GM21619 (cell line): ENCODE data around the gene DND1.
"Not testable (repeated sequence)": the region's sequence is repeated elsewhere in the genome, so short reads cannot be mapped to it uniquely, and the experiment has no call there.

Source experiments
- ATAC-seq: cut with Tn5 transposase; IDR thresholded peaks from one replicate; pipeline ENCODE4 v1.9.1; 2021; ENCODE audit not compliant: unreplicated experiment

DND1 gene

DNA sequence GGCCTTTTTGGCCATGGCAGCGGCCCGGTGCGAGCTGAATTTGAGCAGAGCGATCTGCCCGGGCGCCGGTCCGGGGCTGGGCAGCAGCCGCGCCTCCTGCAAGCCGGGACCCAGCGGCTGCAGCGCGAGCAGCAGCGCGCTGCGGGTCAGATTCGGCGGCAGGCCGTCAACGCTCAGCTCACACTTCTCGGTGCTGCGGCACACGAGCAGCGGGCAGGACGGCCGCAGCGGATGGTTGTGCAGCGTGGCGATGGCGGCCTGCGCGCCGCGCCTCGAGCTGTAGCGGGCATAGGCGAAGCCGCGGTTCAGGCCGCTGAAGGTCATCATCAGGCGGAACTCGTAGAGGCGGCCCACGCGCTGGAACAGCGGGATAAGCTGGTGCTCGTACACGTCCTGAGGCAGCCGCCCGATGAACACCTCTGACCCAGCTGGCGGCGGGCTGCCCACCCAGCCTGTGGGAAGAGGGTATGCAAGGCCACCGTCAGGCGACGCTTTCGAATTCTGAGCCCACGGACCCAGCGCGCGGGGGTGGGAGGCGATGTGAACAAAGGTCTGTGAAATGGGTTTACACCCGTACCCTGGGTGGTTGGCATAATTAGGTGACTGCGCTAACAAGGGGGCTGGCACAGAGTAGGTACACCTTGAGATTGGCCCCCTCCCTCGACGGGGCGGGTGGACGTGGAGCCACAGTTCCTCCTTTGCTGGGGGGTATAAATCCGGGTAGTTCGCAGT is 755 bp downstream of the DND1 start:
- no peak for ATAC-seq

DNA sequence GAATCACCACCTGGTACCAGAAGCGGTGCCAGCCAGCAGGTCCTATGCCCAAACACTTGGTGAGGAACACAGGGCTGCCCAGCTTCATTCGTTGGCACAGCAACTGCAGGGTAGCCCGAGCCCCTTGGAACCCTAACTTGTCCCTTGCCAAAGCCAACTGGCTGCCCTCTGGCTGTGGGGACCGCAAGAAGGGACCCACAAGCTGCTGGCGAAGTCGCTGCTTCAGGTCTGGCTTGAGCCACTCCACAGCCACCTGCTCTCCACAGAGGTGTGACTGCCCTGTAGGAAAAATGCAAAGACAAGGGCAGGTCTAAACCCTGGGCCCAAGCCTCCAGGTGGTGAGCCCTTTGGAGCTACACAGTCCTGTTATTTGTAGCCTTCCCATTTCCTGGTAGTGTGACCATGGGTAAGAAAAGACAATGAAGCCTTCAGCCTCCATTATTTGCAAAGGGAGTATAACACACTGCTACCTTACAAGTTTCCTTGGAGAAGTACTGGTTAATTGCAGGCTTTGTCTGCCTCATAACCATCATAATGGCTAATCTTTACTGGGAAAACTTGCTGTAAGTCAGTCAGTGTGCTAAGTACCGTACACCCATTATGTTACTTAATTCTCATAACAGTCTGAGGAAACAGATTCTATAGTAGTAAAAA is 1.8 kb downstream of the DND1 start:
- no peak for ATAC-seq

- not testable (repeated sequence) for ATAC-seq
These were observed 2.3 kb downstream of the DND1 start for GRCh38 chr5:140671035-140671434.

- ATAC-seq: peak; percentile 96
These were observed 8.8 kb downstream of the DND1 start, which contains the start of gene WDR55 for GRCh38 chr5:140664359-140665119. Gene WDR55 (plus strand): TSS chr5:140664904. CDS start chr5:140664913, 9 bp downstream.

DNA sequence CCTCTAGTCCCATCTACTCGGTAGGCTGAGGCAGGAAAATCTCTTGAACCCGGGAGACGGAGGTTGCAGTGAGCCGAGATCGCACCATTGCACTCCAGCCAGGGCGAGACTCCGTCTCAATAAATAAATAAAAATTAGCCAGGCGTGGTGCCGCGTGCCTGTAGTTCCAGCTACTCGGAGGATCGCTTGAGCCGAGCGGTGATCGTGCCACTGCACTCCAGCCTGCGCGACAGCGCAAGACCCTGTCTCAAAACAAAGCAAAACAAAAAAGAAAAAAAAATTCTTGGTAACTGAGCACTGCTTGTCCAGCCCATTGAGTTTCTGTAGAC is 9.4 kb downstream of the DND1 start:
- ATAC-seq: peak; percentile 3

- not testable (repeated sequence) for ATAC-seq
These were observed 13.0 kb downstream of the DND1 start for GRCh38 chr5:140660371-140660770.

GRCh38 chr5:140658870-140659269 is 14.5 kb downstream of the DND1 start:
- no peak for ATAC-seq

GRCh38 chr5:140647042-140647419 is 26.3 kb downstream of the DND1 start:
- ATAC-seq: peak; percentile 38

- no peak for ATAC-seq
These were observed 30.7 kb downstream of the DND1 start for GRCh38 chr5:140642718-140643117.

GRCh38 chr5:140641716-140642115 is 31.7 kb downstream of the DND1 start:
- no peak for ATAC-seq

GRCh38 chr5:140639148-140639981 is 34.0 kb downstream of the DND1 start, which contains the start of gene TMCO6:
Gene TMCO6 (plus strand): TSS chr5:140639451. CDS start chr5:140639528, 77 bp downstream.
- ATAC-seq: peak; percentile 91

DNA sequence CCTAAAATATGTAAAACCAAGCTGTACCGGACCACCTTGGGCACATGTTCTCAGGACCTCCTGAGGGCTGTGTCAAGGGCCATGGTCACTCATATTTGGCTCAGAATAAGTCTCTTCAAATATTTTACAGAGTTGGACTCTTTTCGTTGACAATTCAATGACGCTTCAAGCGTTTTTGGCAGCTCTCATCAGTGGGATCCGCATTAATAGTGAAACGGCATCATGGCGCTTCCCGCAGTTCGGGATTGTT is 34.6 kb downstream of the DND1 start:
- not testable (repeated sequence) for ATAC-seq

GRCh38 chr5:140637371-140638100 is 35.8 kb downstream of the DND1 start:
- no peak for ATAC-seq

DNA sequence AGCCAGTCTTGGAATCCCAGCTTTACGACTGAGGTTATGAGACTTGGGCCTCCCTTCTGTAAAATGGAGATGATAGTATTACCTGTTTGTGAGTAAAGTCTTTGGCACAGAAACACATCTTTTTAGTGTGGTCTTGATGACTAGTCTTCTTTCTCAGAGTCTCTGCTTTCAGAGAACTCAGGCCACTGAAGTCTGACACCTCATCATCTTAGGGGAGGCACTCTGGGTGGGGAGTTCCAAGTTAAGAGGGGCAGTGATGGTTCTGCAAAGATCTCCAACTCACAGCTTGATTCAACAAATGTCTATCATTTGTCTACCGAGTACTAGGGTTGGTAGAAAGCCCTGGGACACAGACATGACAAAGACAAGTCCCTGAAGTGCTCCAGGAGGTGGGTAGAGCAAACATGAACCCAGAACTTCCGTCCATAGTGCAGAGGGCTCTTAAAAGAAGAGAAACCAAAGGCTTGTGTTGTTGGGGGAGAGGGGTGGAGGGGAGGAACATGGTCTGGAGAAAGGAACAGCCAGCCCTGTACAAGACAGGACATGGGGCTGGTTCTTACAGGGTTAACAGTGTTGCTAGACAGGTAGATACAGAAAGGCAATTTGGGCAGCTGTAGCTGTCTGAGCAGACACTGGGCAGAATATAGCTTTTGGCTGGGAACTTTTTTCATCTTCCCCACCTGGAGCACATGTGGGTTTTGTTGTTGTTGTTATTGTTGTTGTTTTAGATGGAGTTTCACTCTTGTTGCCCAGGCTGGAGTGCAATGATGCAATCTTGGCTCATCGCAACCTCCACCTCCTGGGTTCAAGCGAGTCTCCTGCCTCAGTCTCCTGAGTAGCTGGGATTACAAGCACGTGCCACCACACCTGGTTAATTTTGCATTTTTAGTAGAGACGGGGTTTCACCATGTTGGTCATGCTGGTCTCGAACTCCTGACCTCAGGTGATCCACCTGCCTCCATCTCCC is 37.8 kb downstream of the DND1 start:
- no peak for ATAC-seq

DNA sequence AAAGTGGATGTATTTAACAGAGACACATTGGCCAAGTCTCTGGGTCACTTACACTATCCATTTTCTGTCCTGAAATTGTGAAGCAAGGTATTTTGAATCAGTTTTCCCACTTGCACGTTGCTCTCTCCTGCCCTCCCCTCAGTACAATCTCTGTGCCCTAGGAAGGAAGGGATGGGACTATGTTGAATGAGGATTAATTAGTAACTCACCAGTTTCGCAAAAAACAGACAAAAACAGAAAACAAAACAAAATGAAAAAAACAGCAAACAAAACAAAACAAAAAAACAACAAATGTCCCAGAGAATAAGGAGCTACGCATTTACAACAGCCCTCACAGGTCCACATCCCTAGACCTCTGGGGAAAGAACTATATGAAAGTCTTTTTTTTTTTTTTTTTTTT is 39.3 kb downstream of the DND1 start:
- no peak for ATAC-seq

- ATAC-seq: no peak
These were observed 39.9 kb downstream of the DND1 start for GRCh38 chr5:140633501-140633900.

GRCh38 chr5:140633021-140633471 is 40.3 kb downstream of the DND1 start, which contains the start of gene CD14:
Gene CD14 (minus strand): TSS chr5:140633175. CDS start chr5:140633071, 104 bp downstream.
- no peak for ATAC-seq

DNA sequence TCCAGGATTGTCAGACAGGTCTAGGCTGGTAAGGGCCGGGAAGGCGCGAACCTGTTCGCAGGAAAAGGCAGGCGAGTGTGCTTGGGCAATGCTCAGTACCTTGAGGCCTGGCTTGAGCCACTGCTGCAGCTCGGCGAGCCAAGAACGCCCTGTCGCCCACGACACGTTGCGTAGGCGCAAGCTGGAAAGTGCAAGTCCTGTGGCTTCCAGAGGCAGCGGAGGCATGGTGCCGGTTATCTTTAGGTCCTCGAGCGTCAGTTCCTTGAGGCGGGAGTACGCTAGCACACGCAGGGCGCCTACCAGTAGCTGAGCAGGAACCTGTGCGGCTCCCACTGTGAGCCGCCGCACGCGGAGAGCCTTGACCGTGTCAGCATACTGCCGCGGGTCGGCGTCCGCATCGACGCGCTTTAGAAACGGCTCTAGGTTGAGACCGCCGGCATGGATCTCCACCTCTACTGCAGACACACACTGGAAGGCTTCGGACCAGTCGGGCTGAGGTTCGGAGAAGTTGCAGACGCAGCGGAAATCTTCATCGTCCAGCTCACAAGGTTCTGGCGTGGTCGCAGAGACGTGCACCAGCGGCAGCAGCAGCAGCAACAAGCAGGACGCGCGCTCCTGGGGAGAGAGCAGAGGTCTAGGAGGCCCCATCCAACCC is 40.9 kb downstream of the DND1 start:
- ATAC-seq: peak; percentile 47
